GM21447 (cell line): ENCODE results near the gene HDHD3.
A peak's percentile ranks its signal among the peaks of the same experiment; 100 is the strongest.
"Not testable (repeated sequence)": the region's sequence is repeated elsewhere in the genome, so short reads cannot be mapped to it uniquely, and the experiment has no call there.

Source experiments
- ATAC-seq: cut with Tn5 transposase; IDR thresholded peaks from one replicate; pipeline ENCODE4 v1.9.1; 2021; ENCODE audit not compliant: unreplicated experiment

The HDHD3 gene

DNA sequence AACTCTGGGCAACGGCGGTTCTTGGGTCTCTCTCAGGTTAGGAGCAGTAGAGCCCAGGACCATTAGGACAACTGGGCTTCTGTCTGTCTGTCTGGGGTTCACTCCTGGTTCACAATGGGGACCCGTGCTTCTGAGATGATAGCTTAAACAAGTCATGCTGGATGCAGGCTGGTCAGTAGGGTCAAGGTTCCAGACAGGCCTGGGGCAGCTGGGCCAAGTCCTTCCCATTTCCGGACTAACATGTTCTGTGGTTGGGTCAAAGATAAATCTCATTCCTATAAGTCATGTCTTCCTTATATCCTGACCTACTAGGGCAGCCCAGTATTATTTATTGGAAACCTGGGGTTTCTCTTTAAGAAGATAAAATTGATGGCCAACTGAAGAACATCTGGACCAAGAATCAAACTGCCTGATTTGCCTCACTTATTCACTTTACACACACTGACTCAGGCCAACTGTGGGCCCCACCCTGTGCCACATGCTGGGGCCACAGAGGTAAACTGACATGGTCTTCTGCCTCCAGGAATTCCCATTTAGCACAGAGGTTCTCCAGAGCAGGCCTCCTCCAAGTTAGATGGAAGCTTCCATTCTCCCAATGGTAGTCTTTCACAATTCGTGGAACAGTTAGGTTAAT is 8.3 kb downstream of the HDHD3 start:
- ATAC-seq, result no peak

DNA sequence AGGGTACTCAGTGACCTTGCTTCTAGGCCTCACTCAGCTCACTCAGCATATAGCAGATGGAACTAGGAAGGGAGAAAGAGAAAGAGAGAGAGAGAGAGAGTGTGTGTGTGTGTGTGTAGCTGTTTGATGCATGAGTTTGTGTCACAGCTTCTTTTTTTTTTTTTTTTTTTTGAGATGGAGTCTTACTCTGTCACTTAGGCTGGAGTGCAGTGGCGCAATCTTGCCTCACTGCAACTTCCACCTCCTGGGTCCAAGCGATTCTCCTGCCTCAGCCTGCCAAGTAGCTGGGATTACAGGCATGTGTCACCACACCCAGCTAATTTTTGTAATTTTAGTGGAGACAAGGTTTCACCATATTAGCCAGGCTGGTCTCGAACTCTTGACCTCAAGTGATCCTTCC is 11.1 kb downstream of the HDHD3 start:
- ATAC-seq, result not testable (repeated sequence)

DNA sequence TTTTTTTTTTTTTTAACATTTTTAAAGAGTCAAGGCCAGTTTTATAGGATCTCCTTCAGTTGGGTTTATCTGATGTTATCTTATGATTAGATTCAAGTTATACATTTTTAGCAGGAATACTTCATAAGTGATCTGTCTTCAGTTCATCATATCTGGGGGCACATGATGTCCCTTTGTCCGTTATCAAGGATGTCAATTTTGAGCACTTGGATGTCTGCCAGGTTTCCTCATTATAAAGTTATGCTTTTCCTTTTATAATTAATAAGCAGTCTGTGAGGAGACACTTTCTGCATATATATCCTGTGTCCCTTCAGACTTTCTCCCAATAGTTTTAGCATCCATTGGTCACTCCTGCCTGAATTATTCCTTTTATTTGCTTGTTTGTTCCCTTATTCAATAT is 11.8 kb downstream of the HDHD3 start:
- no peak for ATAC-seq

DNA sequence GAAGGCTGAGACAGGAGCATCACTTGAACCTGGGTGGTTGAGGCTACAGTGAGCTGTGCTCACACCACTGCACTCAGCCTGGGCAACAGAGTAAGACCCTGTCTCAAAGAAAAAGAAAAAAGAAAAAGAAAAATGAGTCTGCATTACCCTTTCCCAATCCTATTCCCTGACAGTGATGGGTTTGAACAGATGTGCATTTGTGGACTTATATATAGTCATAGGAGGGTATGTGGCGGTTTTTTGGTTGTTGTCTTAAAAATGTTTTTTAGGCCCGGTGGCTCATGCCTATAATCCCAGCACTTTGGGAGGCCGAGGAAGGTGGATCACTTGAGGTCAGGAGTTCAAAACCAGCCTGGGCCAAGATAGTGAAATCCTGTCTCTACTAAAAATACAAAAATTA is 13.4 kb downstream of the HDHD3 start:
- no peak for ATAC-seq

DNA sequence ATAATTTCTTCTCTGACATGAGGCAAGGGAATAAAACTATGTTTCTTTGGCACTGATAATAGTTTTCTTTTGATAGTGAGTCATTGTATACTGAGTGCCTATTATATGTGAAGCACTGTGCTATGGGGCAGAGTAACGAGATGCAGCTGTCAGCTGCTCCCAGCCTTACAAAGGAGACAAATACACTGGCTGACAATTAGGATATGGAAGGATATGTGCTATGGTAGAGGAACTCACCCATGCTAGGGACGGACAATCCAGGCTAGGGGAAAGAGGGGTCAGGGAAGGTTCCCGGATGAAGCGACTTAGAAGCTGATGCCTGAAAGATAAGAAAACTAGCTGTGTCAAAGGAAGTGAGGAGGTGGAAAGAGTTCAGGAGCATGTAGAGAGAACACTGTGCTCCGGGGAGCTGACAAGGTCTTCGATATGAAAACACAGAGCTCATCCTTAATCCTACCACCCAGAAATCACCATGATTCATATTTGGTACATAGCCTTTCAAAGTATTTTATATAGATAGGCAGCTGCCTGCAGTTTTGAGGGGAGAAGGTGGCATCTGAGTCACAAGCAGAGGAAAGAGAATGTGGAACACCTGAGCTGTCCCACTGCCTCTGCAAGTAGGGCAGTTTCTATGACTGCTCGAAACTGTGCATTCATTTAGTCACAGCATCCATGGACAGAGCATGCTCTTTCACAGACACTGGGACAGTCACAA is 15.3 kb downstream of the HDHD3 start:
- no peak for ATAC-seq

DNA sequence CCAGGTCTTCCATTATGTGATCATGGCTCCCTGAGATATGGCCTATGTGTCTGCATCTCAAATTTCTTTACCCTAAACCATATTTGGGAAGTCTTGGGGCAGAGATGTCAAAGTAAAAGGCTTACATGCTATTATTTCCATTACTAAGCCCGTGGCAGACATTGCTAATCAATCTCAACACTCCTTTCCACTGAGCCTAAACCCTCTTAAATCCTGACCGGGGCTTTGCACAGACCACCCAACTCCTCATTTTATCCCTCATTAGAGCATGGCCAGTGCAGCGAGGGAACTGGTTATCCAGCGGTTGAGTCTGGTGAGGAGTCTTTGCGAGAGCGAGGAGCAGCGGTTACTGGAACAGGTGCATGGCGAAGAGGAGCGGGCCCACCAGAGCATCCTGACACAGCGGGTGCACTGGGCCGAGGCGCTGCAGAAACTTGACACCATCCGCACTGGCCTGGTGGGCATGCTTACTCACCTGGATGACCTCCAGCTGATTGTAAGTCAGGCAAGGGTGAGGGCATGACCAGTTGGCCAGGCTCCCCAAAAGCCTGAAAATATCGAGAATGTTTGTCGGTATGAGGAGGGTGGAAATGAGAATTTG is 16.4 kb downstream of the HDHD3 start:
- no peak for ATAC-seq

DNA sequence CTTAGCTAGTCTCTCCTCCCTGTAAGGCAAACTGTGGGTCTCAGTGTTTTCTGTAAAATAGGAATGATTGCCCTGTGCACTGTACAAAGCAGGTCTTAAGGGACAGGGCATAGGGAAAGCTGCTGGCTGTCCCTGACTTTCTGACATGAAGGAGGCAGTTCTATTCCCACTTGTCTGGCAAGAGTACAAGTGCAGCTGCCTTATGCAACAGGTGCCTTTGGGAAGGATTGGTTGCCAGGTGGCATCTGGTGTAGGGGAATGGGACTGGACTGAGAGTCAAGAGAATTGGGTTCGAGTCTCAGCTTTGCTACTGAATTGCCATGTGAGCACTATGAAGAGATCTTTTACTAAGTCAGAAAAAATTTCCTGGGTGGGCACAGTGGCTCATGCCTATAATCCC is 17.4 kb downstream of the HDHD3 start:
- ATAC-seq, result no peak

DNA sequence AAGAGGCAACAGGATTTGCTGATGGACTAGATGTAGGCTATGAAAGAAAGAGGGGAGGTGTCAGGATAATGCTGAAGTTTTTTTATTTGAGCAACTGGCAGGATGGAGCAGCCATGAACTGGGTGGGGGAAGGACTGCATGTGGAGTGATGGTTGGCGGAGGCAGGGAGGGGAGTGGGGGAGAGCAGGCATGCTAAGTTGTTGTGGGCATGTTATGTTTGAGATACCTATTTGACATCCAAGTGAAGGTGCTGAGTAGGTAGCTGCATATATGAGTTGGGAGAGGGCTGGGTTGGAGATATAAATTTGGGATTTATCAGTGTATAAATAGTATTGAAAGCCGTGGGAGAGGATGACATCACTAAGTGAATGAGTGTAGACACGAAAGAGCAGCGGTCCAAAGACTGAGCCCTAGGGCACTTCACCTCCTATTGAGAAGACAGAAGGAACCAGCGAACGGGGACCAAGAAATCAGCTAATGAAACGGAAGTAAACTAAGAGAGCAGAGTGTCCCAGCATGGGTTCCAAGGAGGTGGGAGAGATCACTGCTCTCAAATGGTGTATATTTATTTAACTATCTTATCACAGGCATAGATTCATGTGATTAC is 20.0 kb downstream of the HDHD3 start:
- no peak for ATAC-seq

DNA sequence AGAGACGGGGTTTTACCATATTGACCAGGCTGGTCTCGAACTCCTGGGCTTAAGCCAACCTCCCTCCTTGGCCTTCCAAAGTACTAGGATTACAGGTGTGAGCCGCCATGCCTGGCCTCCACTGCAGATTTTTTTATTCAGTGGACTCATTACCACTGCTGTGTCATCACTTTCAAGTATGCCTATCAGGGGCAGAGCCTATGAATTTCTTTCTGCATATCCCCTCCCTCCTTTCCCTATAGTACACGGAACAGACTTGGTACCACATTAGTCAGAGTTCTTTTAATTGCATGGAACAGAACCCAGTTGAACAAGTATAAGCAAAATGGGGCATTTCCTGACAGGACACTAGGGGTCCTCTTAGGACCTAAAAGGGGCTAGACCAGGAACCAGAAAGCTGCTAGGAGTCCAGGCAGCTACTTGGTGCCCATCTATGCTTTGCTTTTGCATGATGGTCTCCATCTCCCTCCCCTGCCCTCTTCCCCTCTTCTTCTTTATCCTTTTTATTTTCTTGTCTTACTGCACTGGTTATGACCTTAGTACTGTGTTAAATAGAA is 21.7 kb downstream of the HDHD3 start:
- no peak for ATAC-seq

DNA sequence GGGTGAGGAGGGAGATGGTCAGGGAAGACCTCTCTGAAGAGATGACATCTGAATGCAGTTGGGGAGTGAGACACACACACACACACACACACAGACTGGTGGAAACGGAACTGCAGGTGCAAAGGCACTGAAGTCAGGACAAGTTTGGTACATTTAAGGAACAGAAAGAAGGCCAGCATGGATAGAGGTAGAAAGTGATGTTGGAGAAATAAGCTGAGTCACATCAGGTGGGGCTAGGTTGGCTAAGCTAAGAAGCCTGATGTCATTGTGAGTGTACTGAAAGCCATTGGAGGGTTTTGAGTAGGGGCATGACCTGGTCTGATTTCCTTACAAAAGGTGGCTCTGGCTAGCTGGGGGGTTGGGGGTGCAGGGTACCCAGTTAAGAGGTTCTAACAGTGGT is 24.4 kb downstream of the HDHD3 start:
- ATAC-seq, result no peak

DNA sequence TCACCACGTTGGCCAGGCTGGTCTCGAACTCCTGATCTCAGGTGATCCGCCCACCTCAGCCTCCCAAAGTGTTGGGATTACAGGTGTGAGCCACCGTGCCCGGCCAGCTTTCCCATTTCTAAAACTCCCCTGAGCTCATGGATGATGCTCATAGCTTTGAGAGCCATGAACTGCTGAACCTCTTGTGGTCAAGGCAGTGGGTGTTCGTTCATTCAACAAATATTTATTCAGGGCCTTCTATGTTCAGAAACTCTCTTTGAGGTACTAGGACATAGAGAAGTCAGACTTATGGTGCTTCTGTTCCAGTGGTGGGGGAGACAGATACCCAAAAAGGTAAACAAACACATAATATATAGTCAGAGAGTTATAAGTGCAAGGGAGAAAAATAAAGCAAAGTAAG is 24.8 kb downstream of the HDHD3 start:
- ATAC-seq, result no peak

DNA sequence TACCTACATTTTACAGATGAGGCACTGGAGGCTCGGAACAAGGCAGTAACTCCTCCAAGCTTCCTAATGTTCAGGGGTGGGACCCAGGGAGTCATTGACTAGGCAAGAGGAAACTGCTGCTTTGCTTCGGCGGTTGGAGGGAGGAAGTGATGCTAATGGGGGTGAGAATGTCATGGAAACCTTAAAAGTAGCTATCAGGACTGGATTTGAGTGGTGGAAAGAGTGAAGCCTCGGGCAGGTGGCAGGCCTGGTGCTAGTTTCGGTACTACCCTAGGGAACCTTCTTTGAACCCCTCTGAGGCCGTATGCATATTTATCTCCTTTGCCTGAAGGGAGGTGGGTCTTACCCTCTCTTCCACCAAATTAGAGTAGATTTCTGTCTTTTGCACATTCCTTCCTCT is 25.8 kb downstream of the HDHD3 start:
- ATAC-seq, result peak; percentile 38

DNA sequence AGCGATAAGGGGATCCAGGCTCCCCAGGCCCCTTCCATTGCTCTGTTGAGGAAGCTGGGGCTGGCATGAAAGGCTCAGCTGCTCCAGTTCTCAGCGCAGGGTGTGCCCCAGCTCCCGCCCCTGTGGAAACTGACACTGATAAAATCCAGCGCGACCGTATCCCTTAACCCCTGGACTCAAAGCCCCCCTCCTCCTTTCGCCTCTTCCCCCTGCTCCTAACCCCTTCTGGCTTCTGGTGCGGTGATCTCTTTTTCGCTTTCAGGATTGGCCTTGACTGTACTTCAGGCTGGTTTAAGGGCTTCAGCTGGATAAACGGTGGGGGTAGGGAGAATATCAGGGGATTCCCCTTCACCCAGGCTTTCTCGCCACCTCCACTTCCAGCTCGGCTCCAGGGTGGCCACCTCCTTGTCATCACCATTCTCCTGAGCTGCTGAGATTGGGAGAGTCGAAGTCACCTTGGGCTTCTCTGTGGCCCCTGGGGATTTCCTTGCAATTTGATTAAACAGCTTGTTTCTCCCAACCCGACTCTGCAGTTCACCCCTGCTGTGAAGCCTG is 26.6 kb downstream of the HDHD3 start:
- peak; percentile 44 for ATAC-seq

DNA sequence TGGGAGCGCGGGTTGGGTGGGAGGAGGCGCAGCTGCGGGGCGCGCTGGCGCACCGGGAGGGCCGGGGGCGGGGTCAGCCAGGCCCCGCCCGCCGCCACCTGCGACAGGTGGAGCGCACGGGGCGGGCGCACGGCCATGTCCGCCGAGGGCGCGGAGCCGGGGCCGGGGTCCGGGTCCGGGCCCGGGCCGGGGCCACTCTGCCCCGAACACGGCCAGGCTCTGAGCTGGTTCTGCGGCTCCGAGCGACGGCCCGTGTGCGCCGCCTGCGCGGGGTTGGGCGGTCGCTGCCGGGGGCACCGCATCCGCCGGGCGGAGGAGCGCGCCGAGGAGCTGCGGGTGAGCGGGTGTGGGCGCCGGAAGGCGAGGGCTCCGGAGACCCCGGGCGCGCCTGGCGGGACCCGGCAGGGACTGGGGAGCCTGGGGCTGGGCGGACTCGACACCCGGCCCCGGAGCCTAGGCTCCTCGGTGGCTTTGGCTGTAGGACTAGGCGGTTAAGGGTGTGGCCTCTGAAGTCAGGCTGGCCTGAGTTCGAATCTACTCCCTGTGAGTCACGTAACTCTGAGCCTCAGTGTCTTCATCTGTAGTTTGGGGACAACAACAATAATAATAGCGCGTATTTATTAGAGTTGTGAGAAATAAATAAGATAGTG is 27.2 kb downstream of the HDHD3 start, which contains the start of gene BSPRY:
Gene BSPRY (plus strand): TSS at position 97 of the 650 bp plus-strand sequence. CDS start 39 bp downstream, at position 136.
- peak; percentile 29 for ATAC-seq

DNA sequence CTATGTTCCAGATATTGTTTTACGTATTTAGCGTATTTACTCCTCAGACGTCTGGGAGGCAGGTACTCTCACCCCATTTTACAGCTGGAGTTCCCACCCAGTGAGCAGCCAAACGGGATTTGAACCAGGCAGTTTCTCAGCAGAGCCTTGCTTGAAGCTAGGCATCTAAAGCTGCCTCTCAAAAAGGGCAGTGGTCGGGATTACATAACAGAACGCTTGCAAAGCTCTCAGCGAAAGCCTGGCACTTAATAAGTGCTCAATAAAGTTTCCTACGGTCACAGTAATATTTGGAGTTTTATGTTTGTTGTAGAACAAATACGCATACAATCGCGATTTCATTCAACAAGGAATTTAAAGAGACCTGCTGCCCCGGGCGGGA is 27.7 kb downstream of the HDHD3 start:
- no peak for ATAC-seq

DNA sequence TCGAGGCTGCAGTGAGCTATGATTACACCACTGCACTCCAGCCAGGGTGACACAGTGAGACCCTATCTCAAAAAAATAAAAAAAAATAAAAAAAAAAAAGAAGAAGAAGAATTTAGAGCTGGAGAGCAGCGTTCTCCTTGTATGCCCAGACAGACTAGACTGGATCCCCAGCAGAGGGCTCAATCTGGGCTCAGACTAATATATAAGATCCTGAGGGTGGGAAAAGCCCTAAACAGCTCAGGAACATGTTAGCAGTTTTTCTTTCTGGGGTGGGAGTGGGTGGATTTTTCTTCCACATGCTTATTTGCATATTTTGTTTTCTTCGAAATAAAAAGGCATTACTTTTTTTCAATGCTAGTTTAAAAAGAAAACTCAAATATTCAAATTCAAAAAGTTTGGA is 28.3 kb downstream of the HDHD3 start:
- ATAC-seq, result no peak

DNA sequence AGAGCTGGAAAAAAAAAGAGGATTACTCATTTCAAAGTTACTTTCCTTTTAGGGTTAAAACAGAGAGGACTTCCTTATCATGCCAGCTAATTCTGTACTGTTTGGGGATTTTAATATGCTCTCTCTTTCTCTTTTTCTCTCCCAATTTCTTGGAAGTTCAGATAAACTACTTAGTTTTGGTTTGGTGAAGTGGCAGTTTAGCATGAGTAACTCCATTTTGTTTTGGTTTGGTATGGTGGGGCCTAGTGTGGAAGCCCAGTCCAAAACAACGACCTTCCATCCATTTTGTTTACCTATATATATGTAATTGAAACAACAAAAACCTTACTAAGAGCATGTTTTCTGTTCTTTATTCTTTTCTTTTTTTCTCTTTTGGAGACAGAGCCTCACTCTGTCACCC is 31.1 kb downstream of the HDHD3 start:
- no peak for ATAC-seq

DNA sequence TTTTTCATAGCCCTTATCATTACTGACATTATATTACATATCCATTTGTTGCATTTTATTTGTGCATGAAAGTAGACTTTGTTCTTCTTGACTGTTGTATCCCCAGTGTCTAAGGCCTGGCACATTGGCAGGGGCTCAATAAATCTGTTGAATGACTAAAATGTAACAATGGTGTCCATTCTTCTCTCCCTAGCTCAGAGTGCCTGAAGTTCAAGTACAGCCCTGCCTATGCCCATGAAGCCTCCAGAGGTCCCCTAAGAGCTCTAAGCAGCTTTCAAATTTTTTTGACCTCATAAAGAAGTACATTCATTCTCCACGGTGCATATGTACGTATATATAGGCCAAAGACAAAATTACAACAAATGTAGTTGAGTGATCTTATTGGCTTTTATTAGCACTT is 31.6 kb downstream of the HDHD3 start:
- ATAC-seq, result no peak

DNA sequence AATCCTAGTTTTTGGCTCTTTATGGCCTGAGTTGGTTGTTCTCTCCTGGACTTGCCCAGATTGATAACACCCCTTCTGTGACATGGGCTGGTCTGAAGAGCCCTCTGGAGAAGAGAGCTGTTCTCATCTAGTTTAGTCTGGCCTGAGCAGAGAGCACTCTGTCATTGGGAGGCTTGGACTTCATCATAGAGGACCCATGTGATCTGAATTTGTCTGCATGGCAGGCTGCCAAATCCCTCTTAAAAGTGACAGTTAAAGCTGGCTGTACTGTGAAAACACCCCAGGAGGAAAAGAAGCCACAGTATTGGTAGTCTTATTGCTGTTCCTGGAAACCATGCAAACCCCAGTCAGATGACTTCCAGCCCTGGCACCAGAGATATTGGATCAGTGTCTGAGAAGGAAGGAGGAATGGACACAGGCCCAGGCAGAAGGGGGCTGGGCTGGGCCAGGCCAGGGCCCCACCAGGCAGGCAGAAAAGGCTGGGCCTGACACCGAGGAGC is 33.0 kb downstream of the HDHD3 start:
- ATAC-seq, result no peak

DNA sequence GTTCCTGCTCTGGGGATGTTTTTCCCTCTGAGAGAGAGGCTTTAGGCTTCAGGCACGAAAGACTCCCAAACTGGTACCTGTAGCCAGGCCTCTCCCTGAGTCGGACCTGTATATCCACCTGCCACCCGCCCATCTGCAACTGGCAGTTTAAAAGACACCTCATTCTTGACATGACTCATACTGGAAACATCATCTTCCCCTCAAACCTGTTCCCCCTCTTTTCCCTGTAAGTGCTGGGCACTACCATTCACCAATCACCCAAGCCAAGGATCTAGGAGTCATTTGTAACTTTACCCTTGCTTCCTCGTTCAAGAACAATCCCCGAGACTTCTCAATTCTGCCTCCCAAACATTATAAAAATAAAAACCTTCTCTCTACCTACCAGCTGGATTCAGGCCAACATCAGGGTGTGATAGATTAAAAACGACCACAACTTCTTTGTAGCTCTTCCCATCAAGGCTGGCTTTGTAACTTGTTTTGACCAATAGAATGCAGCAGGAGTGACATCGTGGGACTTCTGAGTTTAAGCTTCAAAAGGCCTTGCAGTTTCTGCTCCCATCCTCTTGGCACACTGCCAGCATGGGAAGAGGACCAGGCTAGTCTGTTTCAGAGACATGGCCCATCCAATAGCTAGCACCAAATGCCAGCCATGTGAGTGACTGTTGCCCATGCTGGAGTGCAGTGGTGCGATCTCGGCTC is 34.9 kb downstream of the HDHD3 start:
- no peak for ATAC-seq
